Testis (tissue), 3 donors: ENCODE measurements around the gene CD8A. TPM values are rescaled to one million over a fixed set of nuclear protein-coding genes. Genes with fewer than 3 reads are reported as not detected.
A peak's percentile ranks its signal among the peaks of the same experiment; 100 is the strongest.

Source experiments
- DNase-seq: peaks from one replicate; pipeline ENCODE4 v3.0.0-alpha.2; 2019
- H3K27ac ChIP-seq, 2 donors: fragments of 200-600 bp; sonication (generic); one replicate each; pipeline ENCODE4 v1.5.1; 2019
- H3K27me3 ChIP-seq: fragments of 200-600 bp; sonication (generic); one replicate; pipeline ENCODE4 v1.5.1; 2019
- H3K36me3 ChIP-seq: fragments of 200-600 bp; sonication (generic); one replicate; pipeline ENCODE4 v1.5.1; 2017; ENCODE audit warnings: low read depth; ENCODE audit errors: missing control alignments
- H3K4me1 ChIP-seq: fragments of 200-600 bp; sonication (generic); one replicate; pipeline ENCODE4 v1.5.1; 2019
- H3K4me3 ChIP-seq, 2 donors: fragments of 200-600 bp; sonication (generic); one replicate each; pipeline ENCODE4 v1.5.1; 2017 to 2019
- H3K9me3 ChIP-seq: fragments of 200-600 bp; sonication (generic); one replicate; pipeline ENCODE4 v1.5.1; 2017
- CTCF ChIP-seq, 3 experiments: fragments of 450-650 bp in 2 of 3; fragments of 200-600 bp in 1 of 3; sonication (generic) in 1 of 3; IDR thresholded peaks; one replicate each; pipeline ENCODE4 v1.5.1; 2016 to 2019; ENCODE audit warnings: antibody characterized with exemption in 3 of 3, mild to moderate bottlenecking in 2 of 3, moderate library complexity in 1 of 3
- POLR2A ChIP-seq: fragments of 450-650 bp; IDR thresholded peaks from one replicate; pipeline ENCODE4 v1.6.1; 2017; ENCODE audit warnings: antibody characterized with exemption, mild to moderate bottlenecking, moderate library complexity
- WGBS, 2 donors: methylation state at CpG; one replicate each; pipeline ENCODE4 v1.1.5; 2018; 5-methylcytosine and 5-hydroxymethylcytosine counted together
- intact Hi-C: fragments of 100-400 bp; cut with DNase I; formaldehyde crosslinking; loops from one replicate; pipeline ENCODE4 v1.15.1; 2023; ENCODE audit warnings: low total_unique reads
- polyA plus RNA-seq: library from polyadenylated mRNA; stranded (reverse); fragments of 350-450 nt; fragmentation: Illumina TruSeq; extraction: RNeasy Lipid Tissue Mini Kit (QIAGEN cat#74804); gene quantifications from one replicate; pipeline ENCODE4 v1.2.3, GENCODE V29; 2014; ENCODE audit warnings: low read depth, low replicate concordance; ENCODE audit not compliant: insufficient read depth
- total RNA-seq, 2 donors: library from RNA; depleted of rRNA; stranded (reverse); fragments of >200 nt; gene quantifications; one replicate each; pipeline ENCODE4 v1.2.3, GENCODE V29; 2016

Gene CD8A
- total and polyA plus RNA-seq, 3 donors from 2014 or later = 0.31 to 2.9 (median 1.7) TPM

GRCh38 chr2:86786001-86786536 lies 4.6 kb downstream of the CD8A start:
- no peak for TF ChIP-seq CTCF (IDR thresholded peaks at IDR 0.05)
- TF ChIP-seq POLR2A = no peak
- Histone ChIP-seq H3K9me3 (no peaks in the 10 kb centered on the region), H3K36me3 (no peaks in the 10 kb centered on the region), H3K27me3 (no peaks in the 10 kb centered on the region), H3K4me3 (peak overlapping the region in 1 of 2 donors; percentile 24), H3K4me1 (peaks cover 17% of the 10 kb centered on the region), H3K27ac (no peak overlapping the region)
- intact Hi-C loops = no loop called here
- 44 to 48% methylated on average over 7 to 10 of the region's 10 CpGs for WGBS, 2 donors
- no peak for DNase-seq

GRCh38 chr2:86785456-86785855 lies 5.3 kb downstream of the CD8A start:
- no peak overlapping the region for H3K27ac ChIP-seq
- TF ChIP-seq POLR2A = no peak
- WGBS, 2 donors = 63 to 90% methylated on average over 9 of the region's 9 CpGs
- no peaks in the 10 kb centered on the region for H3K9me3 ChIP-seq
- intact Hi-C loops = no loop called here
- DNase-seq = no peak
- no peaks in the 10 kb centered on the region for H3K36me3 ChIP-seq
- H3K4me3 ChIP-seq = peak overlapping the region in 1 of 2 donors; percentile 24
- H3K27me3 ChIP-seq = no peaks in the 10 kb centered on the region
- H3K4me1 ChIP-seq = peaks cover 17% of the 10 kb centered on the region

- peaks cover 11% of the 10 kb centered on the region for H3K4me1 ChIP-seq
- TF ChIP-seq CTCF (IDR thresholded peaks at IDR 0.05) (no peak), POLR2A (no peak)
- WGBS, 2 donors = 76 to 83% methylated on average over 8 of the region's 8 CpGs
Measured at GRCh38 chr2:86783615-86784339, 6.9 kb downstream of the CD8A start.

GRCh38 chr2:86782748-86783147 lies 8.0 kb downstream of the CD8A start:
- 87 to 94% methylated on average over 7 of the region's 7 CpGs for WGBS, 2 donors

More at GRCh38 chr2:86783615-86784339, 6.9 kb downstream of the CD8A start:
- intact Hi-C loops = no loop called here
- Histone ChIP-seq H3K27ac (no peak overlapping the region), H3K27me3 (no peaks in the 10 kb centered on the region), H3K4me3 (no peak overlapping the region), H3K9me3 (no peaks in the 10 kb centered on the region), H3K36me3 (no peaks in the 10 kb centered on the region)
- DNase-seq = no peak

More at GRCh38 chr2:86782748-86783147, 8.0 kb downstream of the CD8A start:
- Histone ChIP-seq H3K27ac (no peak overlapping the region), H3K4me3 (no peak overlapping the region), H3K9me3 (no peaks in the 10 kb centered on the region), H3K36me3 (no peaks in the 10 kb centered on the region), H3K27me3 (no peaks in the 10 kb centered on the region), H3K4me1 (peaks cover 1% of the 10 kb centered on the region)
- DNase-seq = no peak
- intact Hi-C loops = no loop called here
- TF ChIP-seq POLR2A (no peak), CTCF (IDR thresholded peaks at IDR 0.05) (no peak)
